M059J (cell line): ENCODE measurements around the gene ARGFX. TPM values are rescaled to one million over a fixed set of nuclear protein-coding genes. Genes with fewer than 3 reads are reported as not detected.
A peak's percentile ranks its signal among the peaks of the same experiment; 100 is the strongest.
"Not testable (repeated sequence)": the region's sequence is repeated elsewhere in the genome, so short reads cannot be mapped to it uniquely, and the experiment has no call there.

ENCODE experiments used
- DNase-seq: peaks from one replicate; pipeline ENCODE4 v3.0.0-alpha.2; 2012; ENCODE audit warnings: low read depth
- total RNA-seq: library from RNA; depleted of rRNA; stranded (reverse); fragments of >200 nt; shearing (Covaris generic); gene quantifications from 2 replicates; pipeline ENCODE4 v1.2.3, GENCODE V29; 2014; rRNA removed

ARGFX gene
- total RNA-seq, 1 experiment from 2014 or later = not detected

- not testable (repeated sequence) for DNase-seq
Measured at GRCh38 chr3:121599900-121600299, 32.2 kb downstream of the ARGFX start.

- no peak for DNase-seq
Measured at GRCh38 chr3:121601212-121601812, 33.6 kb downstream of the ARGFX start.

GRCh38 chr3:121604759-121605158 lies 37.0 kb downstream of the ARGFX start:
- peak; percentile 15 for DNase-seq

- no peak for DNase-seq
Measured at GRCh38 chr3:121606106-121606505, 38.4 kb downstream of the ARGFX start.

Other genes starting within 250 kb of the ARGFX start
- gene POLQ, start 22.0 kb upstream of the ARGFX start, total RNA-seq = 11.7 and 16.9 TPM in 2 replicates
- not detected in 2 replicates for gene FBXO40, start 25.4 kb downstream of the ARGFX start, total RNA-seq
- 0.81 TPM in 1 of 2 replicates, not detected in the other for gene HCLS1, start 93.0 kb downstream of the ARGFX start, total RNA-seq
- 16.4 and 30.4 TPM in 2 replicates for gene GOLGB1, start 181.8 kb downstream of the ARGFX start, total RNA-seq